Esophagus squamous epithelium (tissue), 5 donors: Measurements from ENCODE around the gene LINC00237. TPM values are rescaled to one million over a fixed set of nuclear protein-coding genes. Genes with fewer than 3 reads are reported as not detected.

ENCODE experiments used
- DNase-seq: peaks from one replicate; lab custom pipeline; 2025; lab: John Stamatoyannopoulos, UW
- H3K27ac ChIP-seq, 4 donors: fragments of 200-600 bp; sonication (generic); one replicate each; pipeline ENCODE4 v1.5.1; 2016 to 2019; ENCODE audit warnings: mild to moderate bottlenecking in 1 of 4
- H3K27me3 ChIP-seq, 4 donors: fragments of 200-600 bp; sonication (generic); 1 replicate in 3 of 4; 2 replicates in 1 of 4; pipeline versions ENCODE4 v1.5.1 to v1.6.0; 2017 to 2021; ENCODE audit warnings: antibody characterized with exemption in 1 of 4
- H3K36me3 ChIP-seq, 3 donors: fragments of 200-600 bp; sonication (generic); one replicate each; pipeline ENCODE4 v1.5.1; 2016 to 2019
- H3K4me1 ChIP-seq, 3 donors: fragments of 200-600 bp; sonication (generic); one replicate each; pipeline ENCODE4 v1.5.1; 2017 to 2019
- H3K4me3 ChIP-seq, 4 donors: fragments of 200-600 bp; sonication (generic); 1 replicate in 3 of 4; 2 replicates in 1 of 4; pipeline ENCODE4 v1.5.1; 2016 to 2019; ENCODE audit warnings: mild to moderate bottlenecking in 2 of 4, moderate library complexity in 1 of 4
- H3K9me3 ChIP-seq, 3 donors: fragments of 200-600 bp; sonication (generic); one replicate each; pipeline ENCODE4 v1.5.1; 2016 to 2019
- CTCF ChIP-seq, 6 experiments: fragments of 450-650 bp in 4 of 6; fragments of 200-600 bp in 2 of 6; sonication (generic) in 2 of 6; IDR thresholded peaks; one replicate each; pipeline ENCODE4 v1.5.1; 2016 to 2019; ENCODE audit warnings: antibody characterized with exemption in 6 of 6, mild to moderate bottlenecking in 4 of 6, moderate library complexity in 4 of 6
- POLR2A ChIP-seq, 4 donors: fragments of 450-650 bp; IDR thresholded peaks; one replicate each; pipeline ENCODE4 v1.6.1; 2017; ENCODE audit warnings: antibody characterized with exemption in 4 of 4, mild to moderate bottlenecking in 4 of 4, moderate library complexity in 3 of 4
- WGBS, 2 donors: methylation state at CpG; one replicate each; pipeline ENCODE4 v1.1.5; 2018; 5-methylcytosine and 5-hydroxymethylcytosine counted together
- intact Hi-C: fragments of 100-400 bp; cut with DNase I; formaldehyde crosslinking; loops from one replicate; pipeline ENCODE4 v1.15.0; 2022
- small RNA-seq, 4 donors: library from RNA; depleted of rRNA; stranded (forward); fragments of <200 nt; gene quantifications; one replicate each; pipeline ENCODE3, GENCODE V24; 2016
- total RNA-seq, 4 donors: library from RNA; depleted of rRNA; stranded (reverse); fragments of >200 nt; gene quantifications; one replicate each; pipeline ENCODE4 v1.1.0, GENCODE V29; 2016
- donor health status: DM: yes; HTN: yes; CAD: no.

The LINC00237 gene
- total RNA-seq, 4 donors from 2014 or later: not detected

DNA sequence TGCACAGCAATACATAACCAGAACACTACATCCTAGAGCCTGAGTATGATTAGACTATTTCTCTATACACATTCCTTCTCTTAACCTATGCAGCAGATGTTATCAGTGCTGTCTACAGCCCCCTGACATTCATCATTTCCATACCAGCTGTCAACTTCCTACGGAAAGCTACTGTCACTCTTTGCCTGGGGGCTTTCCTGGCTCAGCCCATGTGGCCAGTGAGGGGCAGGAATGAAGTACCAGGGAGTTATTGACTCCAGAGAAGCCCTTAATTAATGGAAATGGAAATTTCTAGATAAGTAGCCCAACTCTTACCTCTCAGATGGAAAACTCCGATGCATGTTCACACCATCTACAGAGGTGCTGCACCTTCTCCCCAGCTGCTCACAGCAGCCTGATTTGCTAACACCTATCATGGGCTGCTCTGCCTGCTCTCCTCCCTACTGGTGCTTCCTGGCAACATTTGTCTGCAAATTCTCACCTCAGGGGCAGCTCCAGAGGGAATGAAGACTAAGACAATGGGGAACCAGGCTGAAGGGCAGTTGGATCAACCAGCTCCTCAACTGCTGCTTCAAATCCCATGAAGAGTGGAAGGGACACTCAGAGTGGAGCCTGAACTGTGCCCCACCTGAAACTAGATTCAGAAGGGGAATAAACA, 59.6 kb downstream of the LINC00237 start:
- TF ChIP-seq POLR2A (IDR thresholded peaks at IDR 0.05) (no peak), CTCF (IDR thresholded peaks at IDR 0.05) (no peak)
- Histone ChIP-seq H3K36me3 (no peaks in the 10 kb centered on the region), H3K4me3 (no peak overlapping the region), H3K4me1 (no peaks in the 10 kb centered on the region), H3K27me3 (peaks cover 0 to 37% (median 0%) of the 10 kb centered on the region in 4 donors), H3K9me3 (no peaks in the 10 kb centered on the region), H3K27ac (no peak overlapping the region)
- intact Hi-C loops: no loop called here
- 20 to 31% methylated on average over 2 of the region's 2 CpGs for WGBS, 2 donors
- no peak for DNase-seq

Small RNA genes lying within 50 kb of the gene (small RNA-seq; reads per million reads assigned to genes)
- 0 reads per million in 4 donors for gene RNA5SP477

Other genes starting within 250 kb of the LINC00237 start
- gene KIZ, start 19.7 kb upstream of the LINC00237 start, total RNA-seq: 10 to 100 TPM in 1 of 4 donors, 1 to 10 TPM in 3; 2.2 to 15.3 (median 9.1) TPM
- 10 to 100 TPM; 25.2 to 61.2 (median 47.1) TPM for gene XRN2, start 197.0 kb upstream of the LINC00237 start, total RNA-seq